Neural cell (in vitro differentiated cells): Measurements from ENCODE around the gene WDFY1.

Source experiments
- CTCF ChIP-seq: fragments of 450-650 bp; IDR thresholded peaks from 2 replicates; pipeline ENCODE4 v1.5.1; 2014; ENCODE audit warnings: antibody characterized with exemption, mild to moderate bottlenecking, moderate library complexity; ENCODE audit not compliant: poor library complexity, severe bottlenecking
- TAF1 ChIP-seq: IDR thresholded peaks from 2 replicates; pipeline ENCODE4 v1.6.1; 2012; ENCODE audit warnings: low read depth

GRCh38 chr2:223944166-223944702 lies 901 bp downstream of the WDFY1 start:
- TF ChIP-seq CTCF, result peak; percentile 15
- no peak for TF ChIP-seq TAF1
